Measurements from ENCODE around the gene TNNI2.

Gene TNNI2

DNA sequence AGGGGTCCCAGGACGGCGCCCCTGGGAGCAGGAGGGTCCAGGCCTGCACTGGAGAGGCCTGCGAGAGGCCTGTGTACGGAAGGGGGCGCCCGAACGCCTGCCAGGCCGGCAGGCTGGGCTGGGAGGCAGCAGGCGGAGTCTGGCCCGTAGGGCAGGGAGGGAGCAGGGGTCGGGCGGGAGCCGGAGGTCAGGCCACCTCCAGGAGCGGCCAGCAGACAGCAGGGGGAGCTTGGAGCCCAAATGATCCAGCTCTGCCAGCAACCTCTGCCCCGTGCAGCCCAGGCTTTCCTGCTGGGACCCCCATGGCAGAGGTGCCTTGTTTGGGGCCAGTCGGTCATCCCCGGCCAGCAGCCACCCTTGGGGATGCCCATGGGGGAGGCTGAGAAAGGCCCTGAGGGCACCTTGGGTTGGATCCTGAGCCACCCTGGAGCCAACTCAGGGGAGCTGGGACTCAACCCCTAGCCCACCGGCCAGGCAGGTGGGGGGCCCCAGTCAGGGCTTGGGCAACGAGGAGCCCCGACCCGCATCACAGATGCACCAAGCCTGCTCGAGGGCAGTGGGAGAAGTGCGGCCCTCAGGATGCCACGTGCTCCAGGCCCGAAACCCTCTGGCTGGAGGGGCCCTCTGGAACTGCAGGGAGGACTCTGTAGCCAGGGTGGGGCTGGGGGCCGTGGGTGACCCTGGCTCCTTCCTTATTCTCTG, 13.6 kb upstream of the TNNI2 start:
- in situ Hi-C loops (cut with MboI; ENCODE audit: low sequenced_read_pairs, unreplicated experiment), result no loop called here
- peak; percentile 79 for DNase-seq (ENCODE audit: low spot score)
- TF ChIP-seq, protein P1, sequence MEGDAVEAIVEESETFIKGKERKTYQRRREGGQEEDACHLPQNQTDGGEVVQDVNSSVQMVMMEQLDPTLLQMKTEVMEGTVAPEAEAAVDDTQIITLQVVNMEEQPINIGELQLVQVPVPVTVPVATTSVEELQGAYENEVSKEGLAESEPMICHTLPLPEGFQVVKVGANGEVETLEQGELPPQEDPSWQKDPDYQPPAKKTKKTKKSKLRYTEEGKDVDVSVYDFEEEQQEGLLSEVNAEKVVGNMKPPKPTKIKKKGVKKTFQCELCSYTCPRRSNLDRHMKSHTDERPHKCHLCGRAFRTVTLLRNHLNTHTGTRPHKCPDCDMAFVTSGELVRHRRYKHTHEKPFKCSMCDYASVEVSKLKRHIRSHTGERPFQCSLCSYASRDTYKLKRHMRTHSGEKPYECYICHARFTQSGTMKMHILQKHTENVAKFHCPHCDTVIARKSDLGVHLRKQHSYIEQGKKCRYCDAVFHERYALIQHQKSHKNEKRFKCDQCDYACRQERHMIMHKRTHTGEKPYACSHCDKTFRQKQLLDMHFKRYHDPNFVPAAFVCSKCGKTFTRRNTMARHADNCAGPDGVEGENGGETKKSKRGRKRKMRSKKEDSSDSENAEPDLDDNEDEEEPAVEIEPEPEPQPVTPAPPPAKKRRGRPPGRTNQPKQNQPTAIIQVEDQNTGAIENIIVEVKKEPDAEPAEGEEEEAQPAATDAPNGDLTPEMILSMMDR (IDR thresholded peaks at IDR 0.05; ENCODE audit: borderline replicate concordance, control extremely low read depth, extremely low read depth, insufficient read depth, missing control alignments), result peak; percentile 67

DNA sequence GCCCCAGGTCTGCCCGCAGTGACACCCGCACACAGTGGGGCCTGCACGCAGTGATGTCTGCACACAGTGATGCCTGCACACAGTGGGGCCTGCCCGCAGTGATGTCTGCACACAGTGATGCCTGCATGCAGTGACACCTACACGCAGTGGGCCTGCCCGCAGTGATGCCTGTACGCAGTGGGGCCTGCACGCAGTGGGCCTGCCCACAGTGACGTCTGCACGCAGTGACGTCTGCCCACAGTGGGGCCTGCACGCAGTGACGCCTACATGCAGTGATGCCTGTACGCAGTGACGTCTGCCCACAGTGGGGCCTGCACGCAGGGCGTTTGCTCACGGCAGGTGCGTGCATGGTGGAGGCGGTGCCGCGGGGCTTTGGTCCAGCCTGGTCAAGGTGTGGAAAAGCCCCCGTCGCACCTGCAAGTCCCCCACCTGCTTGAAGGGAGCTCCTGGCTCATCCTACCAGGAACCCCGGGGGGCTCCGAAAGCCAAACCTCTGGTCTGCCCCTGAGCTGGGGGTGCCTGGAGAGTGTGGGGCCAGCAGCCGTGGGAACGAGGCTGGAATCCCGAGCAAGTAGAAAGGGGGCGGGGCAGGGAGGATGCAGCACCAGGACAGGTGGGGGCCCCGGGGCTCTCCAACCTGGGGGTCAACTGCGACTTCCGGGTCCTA, 12.9 kb upstream of the TNNI2 start:
- in situ Hi-C loops (cut with MboI; ENCODE audit: low sequenced_read_pairs, unreplicated experiment), result no loop called here
- TF ChIP-seq, protein P1 (IDR thresholded peaks at IDR 0.05; ENCODE audit: borderline replicate concordance, control extremely low read depth, extremely low read depth, insufficient read depth, missing control alignments), result no peak
- DNase-seq (ENCODE audit: low spot score), result no peak

DNA sequence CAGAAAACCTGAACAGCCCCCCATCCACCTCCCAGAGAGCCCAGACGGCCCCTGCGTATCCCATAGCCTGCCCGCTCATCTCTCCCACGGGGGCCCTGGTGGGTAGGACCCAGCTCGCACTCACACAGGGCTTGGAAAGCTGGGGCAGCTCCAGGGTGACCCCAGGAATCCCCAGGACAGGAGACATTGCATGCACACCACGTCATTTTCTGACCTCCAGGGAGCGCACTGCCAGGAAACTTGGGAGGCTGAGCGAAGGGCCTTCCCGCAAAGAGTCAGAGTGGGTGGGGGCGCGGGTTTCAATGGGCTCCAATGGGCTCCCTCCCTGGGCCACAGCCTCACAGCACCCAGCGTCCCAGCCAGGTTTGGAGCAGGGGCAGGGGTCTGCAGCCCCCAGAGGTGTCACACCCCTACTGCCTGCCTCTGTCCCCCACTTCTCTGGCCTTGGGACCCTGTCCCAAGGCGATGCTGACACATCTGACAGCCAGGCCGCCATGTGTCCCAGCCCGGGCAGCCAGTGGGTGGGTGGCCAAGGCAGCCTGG, 12.2 kb upstream of the TNNI2 start:
- in situ Hi-C loops (cut with MboI; ENCODE audit: low sequenced_read_pairs, unreplicated experiment), result no loop called here
- DNase-seq (ENCODE audit: low spot score), result peak; percentile 34
- TF ChIP-seq, protein P1 (IDR thresholded peaks at IDR 0.05; ENCODE audit: borderline replicate concordance, control extremely low read depth, extremely low read depth, insufficient read depth, missing control alignments), result no peak

DNA sequence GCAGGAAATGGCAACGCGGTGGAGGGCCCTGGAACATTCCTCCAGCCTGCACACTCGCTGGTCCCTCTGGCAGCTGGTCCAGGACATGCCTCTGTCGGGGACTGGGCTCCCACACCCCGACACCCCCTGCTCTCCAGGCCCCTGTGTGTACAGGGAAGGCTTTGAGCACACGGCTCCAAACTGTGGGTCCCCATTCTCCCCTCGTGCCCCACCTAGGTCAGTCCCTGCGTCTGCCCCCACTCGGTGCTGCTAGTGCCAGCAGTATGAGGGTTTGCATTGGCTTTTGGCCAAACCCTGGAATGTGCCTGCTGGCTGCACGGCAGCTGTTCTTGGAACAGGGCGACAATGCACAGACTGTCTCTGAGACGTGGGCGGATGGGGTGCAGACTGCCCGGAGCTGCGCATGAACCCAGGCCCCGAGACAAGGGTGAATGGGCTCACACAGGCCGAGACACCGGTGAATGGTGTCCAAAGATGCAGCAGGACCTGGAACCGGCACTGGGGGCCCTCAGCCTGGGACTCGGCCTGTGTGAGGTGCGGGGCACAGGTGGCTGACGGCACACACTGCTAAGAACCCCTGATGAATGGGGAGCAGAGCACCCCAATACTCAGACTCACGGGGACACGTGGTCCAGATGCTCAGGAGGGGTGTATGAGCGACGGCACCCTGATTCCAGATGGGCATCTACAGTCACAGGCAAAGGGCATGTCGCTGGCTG, 11.5 kb upstream of the TNNI2 start:
- TF ChIP-seq, protein P1 (IDR thresholded peaks at IDR 0.05; ENCODE audit: borderline replicate concordance, control extremely low read depth, extremely low read depth, insufficient read depth, missing control alignments), result no peak
- DNase-seq (ENCODE audit: low spot score), result peak; percentile 35
- in situ Hi-C loops (cut with MboI; ENCODE audit: low sequenced_read_pairs, unreplicated experiment), result no loop called here

DNA sequence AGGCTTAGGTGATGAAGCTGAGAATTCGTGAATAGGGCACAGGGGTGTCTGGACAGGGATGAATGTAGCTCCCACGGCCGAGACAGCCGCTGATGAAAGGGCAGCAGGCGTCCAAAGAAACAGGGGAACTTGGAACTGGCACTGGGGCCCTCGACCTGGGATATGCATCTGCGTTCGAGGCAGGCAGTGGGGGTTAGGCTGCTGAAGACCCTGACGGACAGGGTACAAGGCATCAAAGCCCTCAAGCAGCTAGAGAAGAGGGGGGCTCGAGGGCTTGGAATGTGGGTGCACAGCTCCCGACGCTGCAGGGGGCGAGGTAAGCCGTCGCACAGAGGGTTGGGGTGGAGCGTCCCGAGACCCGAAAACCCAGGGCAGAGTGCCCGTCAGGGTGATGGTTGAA, 10.8 kb upstream of the TNNI2 start:
- no peak for DNase-seq (ENCODE audit: low spot score)
- TF ChIP-seq, protein P1 (IDR thresholded peaks at IDR 0.05; ENCODE audit: borderline replicate concordance, control extremely low read depth, extremely low read depth, insufficient read depth, missing control alignments), result no peak
- in situ Hi-C loops (cut with MboI; ENCODE audit: low sequenced_read_pairs, unreplicated experiment), result no loop called here

DNA sequence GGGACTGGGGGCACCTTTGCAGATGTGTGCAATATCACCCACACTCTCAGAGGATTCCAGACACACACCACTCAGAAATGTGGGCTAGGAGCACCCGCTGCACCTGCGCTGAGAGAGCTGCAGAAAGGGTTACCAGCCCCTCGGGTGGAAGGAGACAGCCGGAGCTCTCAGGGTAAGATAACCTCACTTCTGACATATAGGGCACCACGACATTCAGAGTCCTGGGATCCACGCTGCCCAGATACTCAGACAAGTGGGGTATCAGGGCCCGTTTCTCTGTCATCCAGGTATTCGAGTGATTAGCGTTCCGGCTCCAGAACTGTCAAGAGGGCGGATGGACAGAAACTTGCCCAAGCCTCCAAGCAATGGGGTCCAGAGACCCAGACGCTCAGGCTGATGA, 10.2 kb upstream of the TNNI2 start:
- TF ChIP-seq, protein P1 (IDR thresholded peaks at IDR 0.05; ENCODE audit: borderline replicate concordance, control extremely low read depth, extremely low read depth, insufficient read depth, missing control alignments), result no peak
- in situ Hi-C loops (cut with MboI; ENCODE audit: low sequenced_read_pairs, unreplicated experiment), result no loop called here
- no peak for DNase-seq (ENCODE audit: low spot score)
